Right lobe of liver (tissue), 6 donors: ENCODE results near the gene EMILIN2. TPM values are rescaled to one million over a fixed set of nuclear protein-coding genes. Genes with fewer than 3 reads are reported as not detected.
"Not testable (repeated sequence)": the region's sequence is repeated elsewhere in the genome, so short reads cannot be mapped to it uniquely, and the experiment has no call there.

Source experiments
- ATAC-seq, 4 donors: fragments of 200-7000 bp; cut with Tn5 transposase; one replicate each; pipeline ENCODE4 v1.9.1; 2020; ENCODE audit warnings: mild to moderate bottlenecking in 4 of 4, moderate library complexity in 4 of 4
- DNase-seq, 3 donors: peaks; one replicate each; pipeline ENCODE4 v3.0.0-alpha.2; 2020
- H3K27ac ChIP-seq, 3 donors: fragments of 200-600 bp; one replicate each; pipeline ENCODE4 v1.8.0; 2022
- H3K27me3 ChIP-seq, 2 donors: fragments of 200-600 bp; one replicate each; pipeline ENCODE4 v1.8.0; 2022
- H3K36me3 ChIP-seq, 4 donors: fragments of 200-600 bp; sonication (generic) in 1 of 4; one replicate each; pipeline versions ENCODE4 v1.5.1 to v1.8.0; 2017 to 2022; ENCODE audit warnings: control low read depth in 1 of 4
- H3K4me1 ChIP-seq, 4 donors: fragments of 200-600 bp; sonication (generic) in 1 of 4; one replicate each; pipeline versions ENCODE4 v1.5.1 to v1.8.0; 2017 to 2022; ENCODE audit warnings: control low read depth in 1 of 4
- H3K4me3 ChIP-seq, 3 donors: fragments of 200-600 bp; one replicate each; pipeline ENCODE4 v1.8.0; 2022
- H3K9me3 ChIP-seq, 4 donors: fragments of 200-600 bp; sonication (generic) in 1 of 4; one replicate each; pipeline versions ENCODE4 v1.5.1 to v1.8.0; 2017 to 2022; ENCODE audit warnings: control low read depth in 1 of 4
- POLR2A ChIP-seq: fragments of 450-650 bp; IDR thresholded peaks from one replicate; pipeline ENCODE4 v1.6.1; 2017; ENCODE audit warnings: antibody characterized with exemption, mild to moderate bottlenecking
- WGBS: methylation state at CpG from one replicate; pipeline ENCODE4 v1.1.6; 2018; ENCODE audit warnings: low coverage, low lambda C conversion rate; ENCODE audit not compliant: insufficient coverage; ENCODE audit errors: missing lambda C conversion rate; 5-methylcytosine and 5-hydroxymethylcytosine counted together
- intact Hi-C, 2 donors: fragments of 100-400 bp; cut with DNase I; formaldehyde crosslinking; loops; one replicate each; pipeline versions ENCODE4 v1.11.2 to v1.14.1; 2022
- total RNA-seq, 6 experiments: library from RNA; depleted of rRNA in 2 of 6; stranded (reverse); fragments of >200 nt in 2 of 6; fragmentation: NEBNext Ultra II Directional in 3 of 6; extraction: Animal tissue kit (Norgen Biotek cat#: 25700) in 3 of 6; gene quantifications; one replicate each; pipeline versions ENCODE4 v1.1.0 to v1.2.4, GENCODE V29; 2016 to 2023
- TF ChIP-seq, protein P1 (sequence below), 4 donors: fragments of 200-600 bp in 3 of 4; fragments of 450-650 bp in 1 of 4; IDR thresholded peaks; one replicate each; pipeline versions ENCODE4 v1.5.1 to v1.8.0; 2016 to 2022; ENCODE audit warnings: antibody characterized with exemption in 4 of 4, mild to moderate bottlenecking in 2 of 4
- donor health status: DM: no; HTN: yes; CAD: no.
- donor health status: DM: no; HTN: no; CAD: no.
- donor health status: DM: no; HTN: no; CAD: no.
- donor health status: DM: no; HTN: yes; CAD: no.
- donor health status: DM: no; HTN: yes; CAD: no.

EMILIN2 gene
- total RNA-seq, 6 experiments from 2014 or later = 0.99 to 4.4 (median 2.3) TPM

DNA sequence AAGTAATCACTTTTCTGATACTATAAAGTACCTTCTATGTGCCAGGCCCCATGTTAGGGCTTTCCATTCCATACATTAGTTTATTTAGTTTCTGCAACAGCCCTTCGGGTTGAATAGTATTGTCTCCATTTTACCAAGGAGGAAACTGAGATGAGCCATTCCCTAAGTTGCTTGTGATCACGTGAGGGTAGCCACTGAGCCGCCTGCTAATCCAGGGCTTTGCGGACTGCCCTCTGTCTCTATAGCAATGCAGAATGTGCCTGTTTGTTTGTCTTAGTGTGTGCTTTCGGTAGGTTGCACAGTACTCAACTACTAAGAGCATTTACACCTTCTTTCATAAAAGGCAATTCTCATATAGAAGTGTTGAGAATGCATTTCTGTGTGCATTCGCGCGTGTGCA is 5.0 kb downstream of the EMILIN2 start:
- TF ChIP-seq POLR2A = no peak
- TF ChIP-seq, protein P1, sequence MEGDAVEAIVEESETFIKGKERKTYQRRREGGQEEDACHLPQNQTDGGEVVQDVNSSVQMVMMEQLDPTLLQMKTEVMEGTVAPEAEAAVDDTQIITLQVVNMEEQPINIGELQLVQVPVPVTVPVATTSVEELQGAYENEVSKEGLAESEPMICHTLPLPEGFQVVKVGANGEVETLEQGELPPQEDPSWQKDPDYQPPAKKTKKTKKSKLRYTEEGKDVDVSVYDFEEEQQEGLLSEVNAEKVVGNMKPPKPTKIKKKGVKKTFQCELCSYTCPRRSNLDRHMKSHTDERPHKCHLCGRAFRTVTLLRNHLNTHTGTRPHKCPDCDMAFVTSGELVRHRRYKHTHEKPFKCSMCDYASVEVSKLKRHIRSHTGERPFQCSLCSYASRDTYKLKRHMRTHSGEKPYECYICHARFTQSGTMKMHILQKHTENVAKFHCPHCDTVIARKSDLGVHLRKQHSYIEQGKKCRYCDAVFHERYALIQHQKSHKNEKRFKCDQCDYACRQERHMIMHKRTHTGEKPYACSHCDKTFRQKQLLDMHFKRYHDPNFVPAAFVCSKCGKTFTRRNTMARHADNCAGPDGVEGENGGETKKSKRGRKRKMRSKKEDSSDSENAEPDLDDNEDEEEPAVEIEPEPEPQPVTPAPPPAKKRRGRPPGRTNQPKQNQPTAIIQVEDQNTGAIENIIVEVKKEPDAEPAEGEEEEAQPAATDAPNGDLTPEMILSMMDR (IDR thresholded peaks at IDR 0.05) = no peak
- 79% methylated on average over 8 of the region's 8 CpGs for WGBS
- no peak for ATAC-seq

DNA sequence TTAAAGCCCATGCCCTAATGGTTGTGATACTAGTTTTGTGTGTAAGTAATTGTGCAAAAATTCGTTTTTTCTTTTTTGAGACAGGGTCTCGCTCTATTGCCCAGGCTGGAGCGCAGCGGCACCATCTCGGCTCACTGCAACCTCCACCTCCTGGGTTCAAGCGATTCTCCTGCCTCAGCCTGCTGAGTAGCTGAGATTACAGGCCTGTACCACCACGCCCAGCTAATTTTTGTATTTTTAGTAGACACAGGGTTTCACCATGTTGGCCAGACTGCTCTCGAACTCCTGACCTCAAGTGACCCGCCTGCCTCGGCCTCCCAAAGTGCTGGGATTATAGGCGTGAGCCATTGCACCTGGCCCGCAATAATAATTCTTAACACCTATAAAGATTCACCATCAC is 5.7 kb downstream of the EMILIN2 start:
- ATAC-seq, H3K27me3 ChIP-seq, H3K36me3 ChIP-seq, H3K27ac ChIP-seq, DNase-seq, H3K4me1 ChIP-seq, H3K9me3 ChIP-seq, H3K4me3 ChIP-seq, intact Hi-C loops: not testable (repeated sequence)
- WGBS = 80% methylated on average over 12 of the region's 12 CpGs

More for the DNA sequence above, 5.0 kb downstream of the EMILIN2 start:
- Histone ChIP-seq H3K9me3 (no peaks in the 10 kb centered on the region), H3K27me3 (peaks cover 0 to 7% of the 10 kb centered on the region in 2 donors), H3K4me3 (no peak overlapping the region), H3K4me1 (peaks cover 0 to 7% (median 0%) of the 10 kb centered on the region in 4 donors), H3K36me3 (no peaks in the 10 kb centered on the region), H3K27ac (no peak overlapping the region)
- intact Hi-C loops = no loop called here
- DNase-seq = no peak

DNA sequence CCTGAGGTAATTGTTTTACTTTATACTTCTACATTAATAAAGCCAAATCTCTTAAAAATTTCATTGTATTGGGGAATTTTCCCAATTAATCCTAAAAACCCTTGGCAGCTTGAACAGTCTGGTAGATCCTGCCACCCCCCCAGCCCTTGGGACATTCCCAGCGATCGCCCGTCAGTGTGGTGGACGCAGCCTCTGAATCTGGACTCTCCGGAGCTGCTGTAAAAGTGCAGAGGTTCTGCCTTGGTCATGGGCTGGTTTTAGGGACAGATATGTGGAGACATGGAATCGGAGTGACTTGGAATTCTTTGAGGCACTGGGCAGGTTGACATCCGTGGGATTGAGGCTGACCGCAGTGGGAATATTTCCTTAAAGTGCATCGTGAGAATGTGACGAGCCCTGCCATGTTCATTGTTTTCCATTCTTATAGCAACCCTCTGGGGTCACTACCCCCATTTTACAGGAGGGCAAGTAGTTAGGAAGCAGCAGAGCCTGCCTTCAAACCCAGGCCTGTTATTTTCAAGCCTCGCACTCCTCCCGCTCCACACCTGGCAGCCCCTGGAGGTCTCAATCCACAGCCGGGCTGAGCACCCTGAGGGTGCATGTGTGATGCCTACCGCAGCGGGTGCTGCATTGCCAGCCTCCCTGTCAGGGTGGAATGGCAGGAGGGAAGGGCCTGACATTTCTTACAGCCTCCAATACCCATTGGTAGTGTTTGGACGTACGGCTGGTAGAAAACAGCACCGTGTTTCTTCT is 6.5 kb downstream of the EMILIN2 start:
- intact Hi-C loops = no loop called here
- H3K36me3 ChIP-seq = no peaks in the 10 kb centered on the region

GRCh38 chr18:2853926-2854664 is 7.3 kb downstream of the EMILIN2 start:
- no peak for ATAC-seq
- H3K9me3 ChIP-seq = no peaks in the 10 kb centered on the region
- intact Hi-C loops = no loop called here
- H3K27me3 ChIP-seq = peaks cover 0 to 2% of the 10 kb centered on the region in 2 donors
- H3K4me1 ChIP-seq = no peaks in the 10 kb centered on the region
- no peak for DNase-seq
- no peaks in the 10 kb centered on the region for H3K36me3 ChIP-seq
- H3K27ac ChIP-seq = no peak overlapping the region
- WGBS = 65% methylated on average over 7 of the region's 7 CpGs
- no peak overlapping the region for H3K4me3 ChIP-seq
- TF ChIP-seq POLR2A = no peak
- TF ChIP-seq, protein P1 (IDR thresholded peaks at IDR 0.05) = no peak

More for the DNA sequence above, 6.5 kb downstream of the EMILIN2 start:
- Histone ChIP-seq H3K27ac (no peak overlapping the region), H3K4me3 (no peak overlapping the region), H3K9me3 (no peaks in the 10 kb centered on the region), H3K27me3 (peaks cover 0 to 7% of the 10 kb centered on the region in 2 donors), H3K4me1 (no peaks in the 10 kb centered on the region)
- ATAC-seq (no peak), DNase-seq (no peak)
- TF ChIP-seq POLR2A = no peak
- TF ChIP-seq, protein P1 (IDR thresholded peaks at IDR 0.05) = no peak
- WGBS = 98% methylated on average over 8 of the region's 18 CpGs

GRCh38 chr18:2854875-2855274 is 8.1 kb downstream of the EMILIN2 start:
- intact Hi-C loops = no loop called here
- H3K4me1 ChIP-seq = no peaks in the 10 kb centered on the region
- no peaks in the 10 kb centered on the region for H3K9me3 ChIP-seq
- no peaks in the 10 kb centered on the region for H3K27me3 ChIP-seq
- no peak overlapping the region for H3K4me3 ChIP-seq
- no peaks in the 10 kb centered on the region for H3K36me3 ChIP-seq
- no peak for ATAC-seq
- DNase-seq = no peak
- no peak for TF ChIP-seq POLR2A
- TF ChIP-seq, protein P1 (IDR thresholded peaks at IDR 0.05) = no peak
- 74% methylated on average over 6 of the region's 6 CpGs for WGBS
- no peak overlapping the region for H3K27ac ChIP-seq
